Neuronal stem cell (in vitro differentiated cells): ENCODE measurements around the gene UIMC1.

Experiments used
- DNase-seq: peaks from one replicate; pipeline ENCODE4 v3.0.0-alpha.2; 2013; ENCODE audit warnings: low spot score
- H2AFZ ChIP-seq: one replicate; pipeline ENCODE4 v1.6.1; 2013; ENCODE audit warnings: mild to moderate bottlenecking, low read length, inconsistent platforms
- H2AK5ac ChIP-seq: 2 replicates; pipeline ENCODE4 v1.6.1; 2013; ENCODE audit warnings: low read depth, mild to moderate bottlenecking, inconsistent platforms, low read length, moderate library complexity, mixed read lengths
- H2BK120ac ChIP-seq: 2 replicates; pipeline ENCODE4 v1.6.1; 2013; ENCODE audit warnings: low read depth, mild to moderate bottlenecking, inconsistent platforms, low read length, moderate library complexity, mixed read lengths
- H2BK12ac ChIP-seq: one replicate; pipeline ENCODE4 v1.6.1; 2013; ENCODE audit warnings: low read length, inconsistent platforms
- H2BK15ac ChIP-seq: 2 replicates; pipeline ENCODE4 v1.6.1; 2013; ENCODE audit warnings: mild to moderate bottlenecking, low read length, inconsistent platforms, mixed read lengths
- H2BK5ac ChIP-seq: one replicate; pipeline ENCODE4 v1.6.1; 2013; ENCODE audit warnings: inconsistent platforms, mild to moderate bottlenecking, low read length, moderate library complexity
- H3K14ac ChIP-seq: one replicate; pipeline ENCODE4 v1.6.1; 2013; ENCODE audit warnings: low read length, inconsistent platforms
- H3K18ac ChIP-seq: 2 replicates; pipeline ENCODE4 v1.6.1; 2013; ENCODE audit warnings: low read length, inconsistent platforms
- H3K23ac ChIP-seq: 2 replicates; pipeline ENCODE4 v1.6.1; 2013; ENCODE audit warnings: low read depth, mild to moderate bottlenecking, mixed read lengths, low read length, inconsistent platforms; ENCODE audit not compliant: poor library complexity
- H3K27ac ChIP-seq: replicated peaks from 3 replicates; pipeline ENCODE4 v1.5.1; 2013; ENCODE audit warnings: low read length, inconsistent platforms
- H3K27me3 ChIP-seq, 3 experiments: 2 replicates each; pipeline ENCODE4 v1.6.1; 2013; ENCODE audit warnings: low read length in 3 of 3, mild to moderate bottlenecking in 2 of 3, inconsistent platforms in 1 of 3, low read depth in 1 of 3, mixed read lengths in 1 of 3, moderate library complexity in 1 of 3; ENCODE audit not compliant: control insufficient read depth in 3 of 3, insufficient read depth in 3 of 3
- H3K36me3 ChIP-seq, 2 donors: replicated peaks in 1 of 2; 2 replicates each; pipeline ENCODE4 v1.6.1; 2013; ENCODE audit warnings: low read length in 2 of 2; ENCODE audit not compliant: control insufficient read depth in 2 of 2, insufficient read depth in 2 of 2
- H3K4ac ChIP-seq: 2 replicates; pipeline ENCODE4 v1.6.1; 2013; ENCODE audit warnings: inconsistent platforms, mild to moderate bottlenecking, low read length, moderate library complexity
- H3K4me1 ChIP-seq, 2 donors: 1 replicate in 1 of 2; 2 replicates in 1 of 2; pipeline ENCODE4 v1.6.1; 2013; ENCODE audit warnings: low read length in 2 of 2, low read depth in 1 of 2; ENCODE audit not compliant: control insufficient read depth in 2 of 2, insufficient read depth in 1 of 2
- H3K4me2 ChIP-seq: one replicate; pipeline ENCODE4 v1.6.1; 2013; ENCODE audit warnings: mild to moderate bottlenecking, low read length, inconsistent platforms; ENCODE audit not compliant: insufficient read depth, poor library complexity, severe bottlenecking
- H3K4me3 ChIP-seq, 2 donors: 2 replicates each; pipeline ENCODE4 v1.5.1; 2013; ENCODE audit warnings: low read length in 2 of 2, mild to moderate bottlenecking in 2 of 2, inconsistent platforms in 1 of 2, moderate library complexity in 1 of 2
- H3K79me1 ChIP-seq: one replicate; pipeline ENCODE4 v1.6.1; 2013; ENCODE audit warnings: low read depth, mild to moderate bottlenecking, inconsistent platforms, low read length, moderate library complexity
- H3K9ac ChIP-seq: one replicate; pipeline ENCODE4 v1.6.1; 2013; ENCODE audit warnings: mild to moderate bottlenecking, low read depth, low read length, inconsistent platforms; ENCODE audit not compliant: poor library complexity
- H3K9me3 ChIP-seq, 2 donors: replicated peaks in 1 of 2; 2 replicates each; pipeline versions ENCODE3 to v1.6.1; 2013; ENCODE audit warnings: low read length in 2 of 2, mild to moderate bottlenecking in 2 of 2, inconsistent platforms in 1 of 2, low read depth in 1 of 2, mixed read lengths in 1 of 2, moderate library complexity in 1 of 2; ENCODE audit not compliant: control insufficient read depth in 2 of 2, insufficient read depth in 1 of 2
- H4K8ac ChIP-seq: one replicate; pipeline ENCODE4 v1.6.1; 2013; ENCODE audit warnings: low read depth, mild to moderate bottlenecking, inconsistent platforms, low read length, moderate library complexity
- H4K91ac ChIP-seq: one replicate; pipeline ENCODE4 v1.6.1; 2013; ENCODE audit warnings: low read length, low read depth, mild to moderate bottlenecking, inconsistent platforms; ENCODE audit not compliant: poor library complexity
- WGBS, 2 donors: extraction: QIAGEN DNeasy Blood & Tissue Kit; methylation state at CpG; one replicate each; pipeline ENCODE4 v1.1.7; 2013; ENCODE audit warnings: missing lambda C conversion rate in 2 of 2, mixed read lengths in 1 of 2; ENCODE audit not compliant: insufficient read length in 2 of 2, insufficient replicate concordance in 1 of 2; ENCODE audit errors: extremely low coverage in 2 of 2; 5-methylcytosine and 5-hydroxymethylcytosine counted together

Gene UIMC1

GRCh38 chr5:176887252-176887849 lies 119.2 kb downstream of the UIMC1 start:
- Histone ChIP-seq H3K23ac (peak overlapping the region; percentile 2), H3K18ac (peak overlapping the region; percentile 69), H3K4me3 (no peak overlapping the region), H3K4ac (no peak overlapping the region), H2AFZ (no peak overlapping the region), H3K9me3 (peaks cover 0 to 2% of the 10 kb centered on the region in 2 donors), H2BK120ac (no peak overlapping the region), H4K91ac (no peak overlapping the region), H2AK5ac (peak overlapping the region; percentile 76), H3K9ac (no peak overlapping the region), H2BK12ac (no peak overlapping the region), H4K8ac (no peak overlapping the region), H3K36me3 (no peaks in the 10 kb centered on the region), H3K79me1 (no peaks in the 10 kb centered on the region), H3K4me1 (peaks cover 0 to 28% of the 10 kb centered on the region in 2 donors), H2BK15ac (peak overlapping the region; percentile 53), H3K14ac (no peak overlapping the region), H3K27me3 (peaks cover 0 to 26% (median 0%) of the 10 kb centered on the region in 3 experiments), H3K4me2 (no peak overlapping the region), H3K27ac (no peak overlapping the region), H2BK5ac (no peak overlapping the region)
- no peak for DNase-seq
- WGBS, 2 donors, result no CpG with 5 or more reads among the region's 28 CpGs

DNA sequence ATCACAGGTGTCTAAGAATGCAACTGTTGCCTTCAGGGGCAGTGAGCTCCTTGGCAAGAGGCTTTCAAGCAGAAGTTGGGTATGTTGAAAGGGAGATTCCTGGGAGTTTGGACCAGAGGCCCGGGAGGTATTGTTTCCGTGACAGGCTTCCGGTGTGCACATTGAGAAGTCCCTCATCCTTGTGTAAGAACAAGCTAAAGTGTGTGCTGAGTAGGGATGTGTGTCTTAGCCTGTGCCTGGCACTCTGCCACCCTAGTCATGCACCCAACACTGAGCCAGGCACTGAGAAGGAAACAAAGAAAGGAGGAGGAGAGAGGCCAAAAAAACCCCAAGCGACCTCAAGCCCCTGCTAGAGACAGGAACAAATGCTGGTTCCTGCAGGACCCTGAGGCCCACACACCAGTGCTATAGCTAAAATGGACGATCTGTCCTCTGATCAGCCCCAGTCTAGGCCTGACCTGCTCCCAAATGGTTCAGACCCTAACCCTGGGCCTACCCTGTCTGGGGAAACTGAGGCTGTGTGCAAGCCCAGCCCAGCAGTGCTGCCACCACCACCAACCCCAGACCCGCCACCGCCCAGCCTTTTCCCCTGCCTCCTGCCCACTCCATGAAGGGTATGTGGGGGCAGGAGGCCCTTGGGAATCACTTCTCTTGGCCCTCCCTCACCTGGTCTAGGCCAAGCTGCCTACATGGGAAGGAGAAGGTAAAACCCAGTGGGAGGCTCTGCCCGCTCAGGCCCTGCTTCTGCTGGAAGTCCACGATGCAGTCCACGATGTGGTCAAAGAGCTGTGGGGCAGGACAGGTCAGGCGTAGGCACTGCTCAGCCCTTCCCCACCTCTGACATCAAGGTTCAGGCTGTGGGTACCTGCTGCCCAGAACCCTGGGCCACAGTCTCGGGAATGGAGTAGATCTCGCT lies 120.0 kb downstream of the UIMC1 start:
- Histone ChIP-seq H3K4ac (no peak overlapping the region), H3K14ac (no peak overlapping the region), H3K36me3 (no peaks in the 10 kb centered on the region), H2BK12ac (no peak overlapping the region), H3K27ac (no peak overlapping the region), H3K18ac (peak overlapping the region; percentile 69), H3K9me3 (peaks cover 0 to 2% of the 10 kb centered on the region in 2 donors), H3K4me2 (no peak overlapping the region), H2AFZ (no peak overlapping the region), H3K79me1 (no peaks in the 10 kb centered on the region), H3K4me3 (no peak overlapping the region), H2AK5ac (peak overlapping the region; percentile 76), H4K8ac (no peak overlapping the region), H2BK5ac (no peak overlapping the region), H3K4me1 (peaks cover 0 to 31% of the 10 kb centered on the region in 2 donors), H2BK120ac (no peak overlapping the region), H3K27me3 (peaks cover 0 to 23% (median 0%) of the 10 kb centered on the region in 3 experiments), H2BK15ac (peak overlapping the region; percentile 53), H3K9ac (no peak overlapping the region), H3K23ac (peak overlapping the region; percentile 2), H4K91ac (no peak overlapping the region)
- no peak for DNase-seq
- no CpG with 5 or more reads among the region's 13 CpGs for WGBS, 2 donors

- no peaks in the 10 kb centered on the region for H3K79me1 ChIP-seq
- DNase-seq, result no peak
These were observed 122.0 kb downstream of the UIMC1 start for GRCh38 chr5:176884571-176884890.

More at GRCh38 chr5:176884571-176884890, 122.0 kb downstream of the UIMC1 start:
- no peak overlapping the region for H2BK5ac ChIP-seq
- H3K4me1 ChIP-seq, result peaks cover 0 to 35% of the 10 kb centered on the region in 2 donors
- H3K4ac ChIP-seq, result no peak overlapping the region
- H3K27me3 ChIP-seq, result peaks cover 0 to 13% (median 0%) of the 10 kb centered on the region in 3 experiments
- no peak overlapping the region for H3K27ac ChIP-seq
- no peaks in the 10 kb centered on the region for H3K36me3 ChIP-seq
- no peak overlapping the region for H3K23ac ChIP-seq
- no peak overlapping the region for H4K91ac ChIP-seq
- H2AFZ ChIP-seq, result no peak overlapping the region
- no peak overlapping the region for H2BK120ac ChIP-seq
- no peak overlapping the region for H2AK5ac ChIP-seq
- no peak overlapping the region for H2BK12ac ChIP-seq
- no peak overlapping the region for H3K4me3 ChIP-seq
- no peak overlapping the region for H3K14ac ChIP-seq
- peaks cover 0 to 2% of the 10 kb centered on the region in 2 donors for H3K9me3 ChIP-seq
- H2BK15ac ChIP-seq, result no peak overlapping the region
- H3K4me2 ChIP-seq, result no peak overlapping the region
- no CpG with 5 or more reads among the region's 4 CpGs for WGBS, 2 donors
- H3K18ac ChIP-seq, result no peak overlapping the region
- no peak overlapping the region for H3K9ac ChIP-seq
- no peak overlapping the region for H4K8ac ChIP-seq
